C4-2B (cell line): ENCODE data around the gene SCN5A.

ENCODE experiments used
- H3K27ac ChIP-seq: fragments of 450-650 bp; 2 replicates; pipeline ENCODE4 v1.5.1; 2017
- CTCF ChIP-seq: fragments of 450-650 bp; conservative IDR thresholded peaks from 2 replicates; pipeline ENCODE4 v1.5.1; 2017; ENCODE audit warnings: mild to moderate bottlenecking
- ZFX ChIP-seq: fragments of 450-650 bp; IDR thresholded peaks from 2 replicates; pipeline ENCODE4 v1.6.1; 2017

Gene SCN5A

GRCh38 chr3:38551026-38551832, 98.3 kb downstream of the SCN5A start:
- TF ChIP-seq ZFX (no peak), CTCF (no peak)
- no peak overlapping the region for H3K27ac ChIP-seq

- TF ChIP-seq CTCF: no peak
- no peak for TF ChIP-seq ZFX
Measured at GRCh38 chr3:38549957-38550840, 99.3 kb downstream of the SCN5A start.

GRCh38 chr3:38549486-38549885, 100.0 kb downstream of the SCN5A start:
- no peak overlapping the region for H3K27ac ChIP-seq
- TF ChIP-seq CTCF (no peak), ZFX (no peak)

More at GRCh38 chr3:38549957-38550840, 99.3 kb downstream of the SCN5A start:
- no peak overlapping the region for H3K27ac ChIP-seq

- TF ChIP-seq CTCF (no peak), ZFX (no peak)
Measured at GRCh38 chr3:38549082-38549481, 100.4 kb downstream of the SCN5A start.

GRCh38 chr3:38548154-38548931, 101.1 kb downstream of the SCN5A start:
- no peak overlapping the region for H3K27ac ChIP-seq
- TF ChIP-seq CTCF (no peak), ZFX (no peak)

More at GRCh38 chr3:38549082-38549481, 100.4 kb downstream of the SCN5A start:
- no peak overlapping the region for H3K27ac ChIP-seq

GRCh38 chr3:38545983-38546382, 103.5 kb downstream of the SCN5A start:
- TF ChIP-seq CTCF (no peak), ZFX (no peak)
- H3K27ac ChIP-seq: no peak overlapping the region
